C4-2B (cell line): ENCODE results near the gene MRS2.

ENCODE experiments used
- CTCF ChIP-seq: fragments of 450-650 bp; conservative IDR thresholded peaks from 2 replicates; pipeline ENCODE4 v1.5.1; 2017; ENCODE audit warnings: mild to moderate bottlenecking
- ZFX ChIP-seq: fragments of 450-650 bp; IDR thresholded peaks from 2 replicates; pipeline ENCODE4 v1.6.1; 2017

- TF ChIP-seq CTCF: no peak
- TF ChIP-seq ZFX: no peak
Observed at GRCh38 chr6:24405262-24405661, 2.5 kb downstream of the MRS2 start.
